HG03521 (cell line): Measurements from ENCODE around the gene ULBP1.
"Not testable (repeated sequence)": the region's sequence is repeated elsewhere in the genome, so short reads cannot be mapped to it uniquely, and the experiment has no call there.

ENCODE experiments used
- ATAC-seq: cut with Tn5 transposase; IDR thresholded peaks from one replicate; pipeline ENCODE4 v1.9.1; 2021; ENCODE audit warnings: mild to moderate bottlenecking, moderate library complexity; ENCODE audit not compliant: unreplicated experiment

The ULBP1 gene

GRCh38 chr6:150003599-150003998, 39.9 kb downstream of the ULBP1 start:
- ATAC-seq: not testable (repeated sequence)

- no peak for ATAC-seq
Measured at GRCh38 chr6:150004101-150004782, 40.5 kb downstream of the ULBP1 start.

GRCh38 chr6:150004783-150005717, 41.3 kb downstream of the ULBP1 start:
- ATAC-seq: peak; percentile 68

- ATAC-seq: no peak
Measured at GRCh38 chr6:150005761-150006651, 42.3 kb downstream of the ULBP1 start.

GRCh38 chr6:150006961-150007464, 43.3 kb downstream of the ULBP1 start:
- ATAC-seq: peak; percentile 33

GRCh38 chr6:150008588-150008987, 44.8 kb downstream of the ULBP1 start:
- ATAC-seq: no peak

GRCh38 chr6:150012846-150013784, 49.4 kb downstream of the ULBP1 start:
- ATAC-seq: not testable (repeated sequence)

GRCh38 chr6:150013785-150014622, 50.3 kb downstream of the ULBP1 start:
- ATAC-seq: not testable (repeated sequence)

- not testable (repeated sequence) for ATAC-seq
Measured at GRCh38 chr6:150014623-150015280, 51.0 kb downstream of the ULBP1 start.

- ATAC-seq: not testable (repeated sequence)
Measured at GRCh38 chr6:150015281-150016001, 51.7 kb downstream of the ULBP1 start.

- ATAC-seq: no peak
Measured at GRCh38 chr6:150016324-150017185, 52.8 kb downstream of the ULBP1 start.

GRCh38 chr6:150017186-150017521, 53.4 kb downstream of the ULBP1 start:
- not testable (repeated sequence) for ATAC-seq

GRCh38 chr6:150018846-150019580, 55.3 kb downstream of the ULBP1 start:
- no peak for ATAC-seq

- not testable (repeated sequence) for ATAC-seq
Measured at GRCh38 chr6:150021870-150022269, 58.1 kb downstream of the ULBP1 start.
